CD4-positive, alpha-beta memory T cell (primary cell): ENCODE data around the gene GPR176. TPM values are rescaled to one million over a fixed set of nuclear protein-coding genes. Genes with fewer than 3 reads are reported as not detected.

ENCODE experiments used
- CTCF ChIA-PET: fragments of 350-600 bp; sonication (Branson Sonifier 250); formaldehyde crosslinking; loops from one replicate; lab custom pipeline; 2021; ENCODE audit warnings: inconsistent platforms; ENCODE audit not compliant: partially characterized antibody; lab: Charles Lee
- POLR2A ChIA-PET: fragments of 350-600 bp; sonication (Branson Sonifier 250); formaldehyde crosslinking; loops from one replicate; lab custom pipeline; 2021; ENCODE audit not compliant: partially characterized antibody; lab: Charles Lee
- DNase-seq, 5 donors: peaks; one replicate each; pipeline versions ENCODE4 v3.0.0 to v3.0.0-alpha.2; 2020 to 2022; ENCODE audit warnings: mixed read lengths in 1 of 5
- H3K27ac ChIP-seq: one replicate; pipeline ENCODE4 v1.7.0; 2013; ENCODE audit warnings: low read depth, low read length
- H3K27me3 ChIP-seq: 2 replicates; pipeline ENCODE4 v1.7.0; 2013; ENCODE audit warnings: mild to moderate bottlenecking, low read length, moderate library complexity; ENCODE audit not compliant: insufficient read depth
- H3K36me3 ChIP-seq: 2 replicates; pipeline ENCODE4 v1.7.0; 2013; ENCODE audit warnings: mild to moderate bottlenecking, low read length, moderate library complexity; ENCODE audit not compliant: insufficient read depth
- H3K4me1 ChIP-seq: 2 replicates; pipeline ENCODE4 v1.7.0; 2013; ENCODE audit warnings: mild to moderate bottlenecking, low read length, moderate library complexity; ENCODE audit not compliant: insufficient read depth
- H3K4me3 ChIP-seq, 2 donors: one replicate each; pipeline ENCODE4 v1.7.0; 2013; ENCODE audit warnings: low read length in 2 of 2, mild to moderate bottlenecking in 1 of 2
- H3K9me3 ChIP-seq, 2 donors: one replicate each; pipeline ENCODE4 v1.7.0; 2013; ENCODE audit warnings: low read length in 2 of 2, control low read depth in 1 of 2; ENCODE audit not compliant: control insufficient read depth in 1 of 2
- H3K27ac Mint-ChIP-seq, 7 donors: one replicate each; pipeline ENCODE4 v1.8.0; 2020 to 2021; ENCODE audit warnings: mixed read lengths in 7 of 7, mild to moderate bottlenecking in 6 of 7, inconsistent platforms in 3 of 7, moderate library complexity in 3 of 7
- H3K27me3 Mint-ChIP-seq, 2 donors: one replicate each; pipeline ENCODE4 v1.8.0; 2020 to 2021; ENCODE audit warnings: mixed read lengths in 2 of 2
- H3K36me3 Mint-ChIP-seq, 2 donors: one replicate each; pipeline ENCODE4 v1.8.0; 2020 to 2021; ENCODE audit warnings: mixed read lengths in 2 of 2, inconsistent platforms in 1 of 2, mild to moderate bottlenecking in 1 of 2
- H3K4me1 Mint-ChIP-seq, 4 donors: one replicate each; pipeline ENCODE4 v1.8.0; 2020 to 2021; ENCODE audit warnings: mixed read lengths in 4 of 4, mild to moderate bottlenecking in 1 of 4
- H3K4me3 Mint-ChIP-seq, 8 donors: one replicate each; pipeline ENCODE4 v1.8.0; 2020 to 2021; ENCODE audit warnings: mixed read lengths in 8 of 8, mild to moderate bottlenecking in 7 of 8, moderate library complexity in 6 of 8, inconsistent platforms in 3 of 8
- H3K9me3 Mint-ChIP-seq, 8 donors: one replicate each; pipeline ENCODE4 v1.8.0; 2020 to 2021; ENCODE audit warnings: mixed read lengths in 8 of 8, mild to moderate bottlenecking in 5 of 8, inconsistent platforms in 3 of 8, moderate library complexity in 1 of 8
- intact Hi-C: fragments of 100-400 bp; cut with micrococcal nuclease; formaldehyde crosslinking; loops from one replicate; pipeline ENCODE4 v1.15.1; 2023
- polyA plus RNA-seq, 2 donors: library from polyadenylated mRNA; unstranded; fragments of 300-500 nt; fragmentation: Illumina TruSeq; gene quantifications; one replicate each; pipeline ENCODE4 v1.2.3, GENCODE V29; 2021
- total RNA-seq, 2 experiments: library from RNA; stranded (reverse); gene quantifications; one replicate each; pipeline ENCODE4 v1.2.3, GENCODE V29; 2021

Gene GPR176
- total and polyA plus RNA-seq, 4 experiments from 2014 or later = not detected

- no peak overlapping the region for H3K27ac Mint-ChIP-seq
- H3K27me3 ChIP-seq = no peaks in the 10 kb centered on the region
- H3K27ac ChIP-seq = no peak overlapping the region
- no peak overlapping the region for H3K4me3 ChIP-seq
- ChIA-PET CTCF (no interaction called here), POLR2A (no interaction called here)
- no peaks in the 10 kb centered on the region for H3K9me3 ChIP-seq
- H3K4me1 Mint-ChIP-seq = peaks cover 0 to 3% (median 0%) of the 10 kb centered on the region in 4 donors
- H3K4me1 ChIP-seq = no peaks in the 10 kb centered on the region
- H3K36me3 Mint-ChIP-seq = no peaks in the 10 kb centered on the region
- peaks cover 8 to 11% of the 10 kb centered on the region in 2 donors for H3K27me3 Mint-ChIP-seq
- no peak for DNase-seq
- no peaks in the 10 kb centered on the region for H3K36me3 ChIP-seq
- intact Hi-C loops = loop anchor here (5.0 kb wide), 1 partner anchor 1061 kb away; no protein-coding TSS in a partner anchor
- no peak overlapping the region for H3K4me3 Mint-ChIP-seq
- no peaks in the 10 kb centered on the region for H3K9me3 Mint-ChIP-seq
These were observed 41.7 kb downstream of the GPR176 start for GRCh38 chr15:39878406-39878785.

- Histone ChIP-seq H3K4me1 (no peaks in the 10 kb centered on the region), H3K27me3 (no peaks in the 10 kb centered on the region), H3K27ac (no peak overlapping the region), H3K36me3 (no peaks in the 10 kb centered on the region), H3K4me3 (no peak overlapping the region), H3K9me3 (no peaks in the 10 kb centered on the region)
- DNase-seq = peak in 3 of 5 donors; percentile 9 to 21 (median 11)
- peaks cover 0 to 1% (median 0%) of the 10 kb centered on the region in 8 donors for H3K9me3 Mint-ChIP-seq
- POLR2A ChIA-PET = no interaction called here
- no peak overlapping the region for H3K4me3 Mint-ChIP-seq
- H3K27me3 Mint-ChIP-seq = peaks cover 2 to 5% of the 10 kb centered on the region in 2 donors
- intact Hi-C loops = loop anchor here (1.0 to 5.0 kb wide), 2 partner anchors 89 to 1058 kb away; no protein-coding TSS in a partner anchor
- CTCF ChIA-PET = interaction anchor here (1.8 to 3.1 kb wide), 3 partner anchors 87 to 188 kb away, joined by 8 to 16 read pairs (median 13); no protein-coding TSS in a partner anchor
- no peak overlapping the region for H3K27ac Mint-ChIP-seq
- no peaks in the 10 kb centered on the region for H3K36me3 Mint-ChIP-seq
- peaks cover 0 to 3% (median 0%) of the 10 kb centered on the region in 4 donors for H3K4me1 Mint-ChIP-seq
These were observed 45.0 kb downstream of the GPR176 start for GRCh38 chr15:39874890-39875549.

GRCh38 chr15:39873978-39874377, 46.1 kb downstream of the GPR176 start:
- no peak for DNase-seq
- ChIA-PET POLR2A (no interaction called here), CTCF (interaction anchor here (1.3 to 3.1 kb wide), 4 partner anchors 12 to 187 kb away, joined by 3 to 16 read pairs (median 8); no protein-coding TSS in a partner anchor)
- no peaks in the 10 kb centered on the region for H3K36me3 ChIP-seq
- no peak overlapping the region for H3K27ac ChIP-seq
- H3K9me3 ChIP-seq = no peaks in the 10 kb centered on the region
- H3K4me3 ChIP-seq = no peak overlapping the region
- intact Hi-C loops = no loop called here
- H3K4me3 Mint-ChIP-seq = no peak overlapping the region
- no peaks in the 10 kb centered on the region for H3K4me1 ChIP-seq
- no peaks in the 10 kb centered on the region for H3K27me3 ChIP-seq
- H3K36me3 Mint-ChIP-seq = no peaks in the 10 kb centered on the region
- H3K4me1 Mint-ChIP-seq = peaks cover 0 to 3% (median 0%) of the 10 kb centered on the region in 4 donors
- peaks cover 2 to 5% of the 10 kb centered on the region in 2 donors for H3K27me3 Mint-ChIP-seq
- peaks cover 0 to 1% (median 0%) of the 10 kb centered on the region in 8 donors for H3K9me3 Mint-ChIP-seq
- no peak overlapping the region for H3K27ac Mint-ChIP-seq

DNA sequence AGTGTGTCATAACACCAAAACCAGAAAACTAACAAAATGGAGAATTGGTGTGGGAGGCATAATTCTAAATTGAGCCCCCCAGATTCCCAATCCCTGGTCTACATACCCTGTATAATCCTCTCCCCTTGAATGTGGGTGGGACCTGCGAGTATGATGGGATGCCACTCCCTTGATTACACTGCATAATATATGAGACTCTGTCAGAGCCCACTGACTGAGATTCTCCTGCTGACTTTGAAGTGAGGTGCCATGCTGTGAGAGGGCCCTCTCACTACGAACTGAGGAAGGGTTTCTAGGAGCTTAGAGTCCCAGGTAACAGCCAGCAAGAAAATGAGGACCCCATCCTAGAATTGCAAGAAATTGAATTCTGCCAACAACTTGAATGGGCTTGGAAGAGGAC, 49.5 kb downstream of the GPR176 start:
- Histone ChIP-seq H3K4me1 (no peaks in the 10 kb centered on the region), H3K4me3 (no peak overlapping the region), H3K36me3 (no peaks in the 10 kb centered on the region), H3K27me3 (no peaks in the 10 kb centered on the region), H3K27ac (no peak overlapping the region), H3K9me3 (no peaks in the 10 kb centered on the region)
- DNase-seq = no peak
- no peak overlapping the region for H3K4me3 Mint-ChIP-seq
- ChIA-PET CTCF (interaction anchor here (1.0 kb wide), 1 partner anchor 17 kb away, joined by 4 read pairs; no protein-coding TSS in a partner anchor), POLR2A (no interaction called here)
- H3K36me3 Mint-ChIP-seq = no peaks in the 10 kb centered on the region
- H3K4me1 Mint-ChIP-seq = peaks cover 0 to 3% (median 0%) of the 10 kb centered on the region in 4 donors
- intact Hi-C loops = no loop called here
- H3K9me3 Mint-ChIP-seq = peaks cover 0 to 1% (median 0%) of the 10 kb centered on the region in 8 donors
- no peak overlapping the region for H3K27ac Mint-ChIP-seq
- H3K27me3 Mint-ChIP-seq = peaks cover 7 to 15% of the 10 kb centered on the region in 2 donors

DNA sequence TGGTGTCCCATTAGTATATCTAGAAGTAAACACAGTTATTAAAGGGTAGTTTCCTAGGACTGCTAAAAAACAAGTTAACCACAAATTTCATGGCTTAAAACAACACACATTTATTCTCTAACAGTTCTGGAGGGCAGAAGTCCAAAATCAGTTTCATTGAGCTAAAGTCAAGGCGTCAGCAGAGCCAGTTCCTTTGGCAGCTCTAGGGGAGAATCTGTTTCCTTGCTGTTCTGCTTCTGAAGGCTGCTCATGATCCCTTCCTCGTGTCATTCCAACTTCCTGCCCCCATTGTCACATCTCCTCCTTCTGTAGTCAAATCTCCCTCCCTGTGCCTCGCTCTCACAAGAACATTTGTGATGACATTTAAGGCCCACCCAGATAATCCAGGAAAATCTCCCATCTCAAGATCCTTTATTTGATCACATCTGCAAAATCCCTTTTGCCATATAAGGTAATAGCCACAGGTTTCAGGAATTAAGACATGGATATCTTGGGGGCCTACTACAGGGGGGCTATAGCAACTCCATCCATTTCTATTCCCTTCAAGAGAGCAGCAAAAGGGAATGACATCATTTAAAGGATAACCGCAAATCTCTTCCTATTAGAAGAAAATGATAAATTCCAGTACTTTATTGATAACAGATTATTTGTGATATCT, 50.1 kb downstream of the GPR176 start:
- Histone ChIP-seq H3K4me3 (no peak overlapping the region), H3K27me3 (no peaks in the 10 kb centered on the region), H3K4me1 (no peaks in the 10 kb centered on the region), H3K36me3 (no peaks in the 10 kb centered on the region), H3K27ac (no peak overlapping the region), H3K9me3 (no peaks in the 10 kb centered on the region)
- ChIA-PET POLR2A (no interaction called here), CTCF (interaction anchor here (1.0 kb wide), 1 partner anchor 17 kb away, joined by 4 read pairs; no protein-coding TSS in a partner anchor)
- no peak for DNase-seq
- Mint-ChIP-seq H3K27ac (no peak overlapping the region), H3K36me3 (no peaks in the 10 kb centered on the region), H3K4me3 (no peak overlapping the region), H3K4me1 (peaks cover 0 to 3% (median 0%) of the 10 kb centered on the region in 4 donors), H3K27me3 (peaks cover 11 to 21% of the 10 kb centered on the region in 2 donors), H3K9me3 (peaks cover 0 to 1% (median 0%) of the 10 kb centered on the region in 8 donors)
- intact Hi-C loops = no loop called here

DNA sequence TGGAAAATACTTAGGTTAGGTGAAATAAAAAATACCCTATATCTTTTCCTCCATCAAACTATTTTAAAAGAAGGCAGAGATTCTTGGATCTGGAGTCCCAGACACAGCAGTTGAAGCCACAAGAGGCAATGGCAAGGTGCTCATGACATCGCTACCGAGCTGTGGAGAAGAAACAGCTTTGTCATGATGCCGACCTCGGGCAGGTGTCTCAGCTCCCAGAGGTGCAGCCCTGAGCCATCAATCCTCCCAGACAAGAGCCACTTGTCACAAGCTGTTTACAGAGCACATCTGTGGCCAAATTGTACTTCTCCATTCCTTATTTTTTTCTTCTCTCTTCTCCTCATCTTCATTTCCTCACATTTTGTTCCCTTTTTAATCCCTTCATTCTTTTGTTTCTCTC, 50.8 kb downstream of the GPR176 start:
- CTCF ChIA-PET = no interaction called here
- intact Hi-C loops = no loop called here
- no peak overlapping the region for H3K27ac ChIP-seq
- no peaks in the 10 kb centered on the region for H3K4me1 ChIP-seq
- Mint-ChIP-seq H3K27me3 (peaks cover 12 to 21% of the 10 kb centered on the region in 2 donors), H3K36me3 (no peaks in the 10 kb centered on the region), H3K27ac (no peak overlapping the region), H3K4me1 (peaks cover 0 to 2% (median 0%) of the 10 kb centered on the region in 4 donors), H3K9me3 (peaks cover 0 to 1% (median 0%) of the 10 kb centered on the region in 8 donors), H3K4me3 (no peak overlapping the region)
- no peak for DNase-seq
- H3K9me3 ChIP-seq = no peaks in the 10 kb centered on the region
- no peak overlapping the region for H3K4me3 ChIP-seq
- no peaks in the 10 kb centered on the region for H3K27me3 ChIP-seq
- H3K36me3 ChIP-seq = no peaks in the 10 kb centered on the region
- POLR2A ChIA-PET = no interaction called here

DNA sequence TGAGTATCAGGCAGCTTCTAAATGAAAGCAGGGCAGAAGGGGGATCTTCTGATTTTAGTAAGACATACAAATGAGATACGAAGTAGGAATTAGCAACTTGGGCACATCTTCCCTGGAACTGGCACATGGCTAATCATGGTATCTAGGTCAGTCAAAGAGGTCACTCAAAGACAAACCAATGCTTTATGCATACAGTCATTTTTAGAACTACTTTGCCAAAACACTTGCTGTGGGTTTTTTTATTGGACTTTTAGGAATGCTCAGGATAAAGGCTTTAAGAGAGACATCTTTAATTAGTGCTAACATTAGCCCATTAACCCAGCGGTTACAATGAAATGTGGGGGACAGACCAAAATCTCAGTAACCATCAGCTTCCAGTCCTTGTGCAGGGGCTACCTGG, 51.7 kb downstream of the GPR176 start:
- H3K4me1 Mint-ChIP-seq = no peaks in the 10 kb centered on the region
- H3K27ac Mint-ChIP-seq = no peak overlapping the region
- peaks cover 12 to 21% of the 10 kb centered on the region in 2 donors for H3K27me3 Mint-ChIP-seq
- CTCF ChIA-PET = no interaction called here
- H3K27ac ChIP-seq = no peak overlapping the region
- H3K9me3 ChIP-seq = no peaks in the 10 kb centered on the region
- POLR2A ChIA-PET = no interaction called here
- H3K4me1 ChIP-seq = no peaks in the 10 kb centered on the region
- intact Hi-C loops = no loop called here
- DNase-seq = no peak
- H3K36me3 Mint-ChIP-seq = no peaks in the 10 kb centered on the region
- H3K9me3 Mint-ChIP-seq = peaks cover 0 to 1% (median 0%) of the 10 kb centered on the region in 8 donors
- no peaks in the 10 kb centered on the region for H3K36me3 ChIP-seq
- no peaks in the 10 kb centered on the region for H3K27me3 ChIP-seq
- no peak overlapping the region for H3K4me3 ChIP-seq
- H3K4me3 Mint-ChIP-seq = no peak overlapping the region
